HG03175 (cell line): Measurements from ENCODE around the gene CDK6.

ENCODE experiments used
- ATAC-seq: cut with Tn5 transposase; IDR thresholded peaks from one replicate; pipeline ENCODE4 v1.9.1; 2021; ENCODE audit warnings: mild to moderate bottlenecking, moderate library complexity; ENCODE audit not compliant: unreplicated experiment

CDK6 gene

DNA sequence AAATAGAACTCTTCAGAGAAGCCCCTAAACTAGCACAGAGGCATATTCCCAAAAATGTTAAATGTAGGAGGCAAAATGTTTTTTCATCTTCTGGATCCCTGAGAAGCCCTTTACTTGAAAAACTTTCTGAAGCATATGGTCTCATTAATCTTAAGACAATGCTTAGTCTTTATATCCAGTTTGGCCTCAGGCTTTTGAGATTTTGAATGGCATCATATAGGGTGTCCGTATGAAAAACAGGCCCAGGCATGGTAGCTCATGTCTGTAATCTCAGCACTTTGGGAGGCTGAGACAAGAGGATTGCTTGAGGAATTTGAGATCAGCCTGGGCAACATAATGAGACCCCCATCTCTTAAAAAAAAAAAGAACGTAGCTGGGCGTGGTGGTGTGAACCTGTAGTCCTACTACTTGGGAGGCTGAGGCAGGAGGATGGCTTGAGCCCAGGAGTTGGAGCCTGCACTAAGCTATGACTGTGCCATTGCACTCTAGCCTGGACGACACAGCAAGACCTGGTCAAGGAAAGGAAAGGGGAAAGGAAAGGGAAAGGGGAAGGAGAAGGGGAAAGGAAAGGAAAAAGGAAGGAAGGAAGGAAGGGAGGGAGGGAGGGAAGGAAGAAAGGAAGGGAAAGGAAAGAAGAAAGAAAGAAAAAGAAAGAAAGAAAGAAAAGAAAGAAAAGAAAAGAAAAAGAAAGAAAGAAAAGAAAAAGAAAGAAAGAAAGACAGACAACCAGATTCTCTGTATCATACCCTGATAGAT is 119.4 kb downstream of the CDK6 start:
- no peak for ATAC-seq

- ATAC-seq, result no peak
Measured at GRCh38 chr7:92715963-92716362, 120.4 kb downstream of the CDK6 start.

DNA sequence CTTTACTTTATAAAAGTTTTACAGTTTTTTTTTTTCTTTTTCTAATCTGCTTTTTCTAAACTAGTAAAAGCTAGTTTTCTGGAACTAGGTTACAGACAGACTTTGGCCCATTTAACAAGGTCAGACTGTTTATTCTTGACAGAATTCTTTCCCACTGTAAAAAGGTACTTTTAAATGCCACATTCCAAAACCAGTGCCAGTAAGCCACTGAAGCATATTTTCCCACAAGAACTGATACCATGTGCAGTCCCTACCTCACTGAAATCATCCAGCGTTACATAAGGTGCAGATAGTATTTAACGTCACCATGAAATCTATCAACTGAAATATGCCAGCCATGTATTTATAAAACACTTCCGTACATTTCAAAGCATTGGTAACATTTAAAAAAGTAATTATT is 121.6 kb downstream of the CDK6 start:
- no peak for ATAC-seq

GRCh38 chr7:92714280-92714679 is 122.1 kb downstream of the CDK6 start:
- no peak for ATAC-seq

GRCh38 chr7:92709912-92710311 is 126.5 kb downstream of the CDK6 start:
- no peak for ATAC-seq

DNA sequence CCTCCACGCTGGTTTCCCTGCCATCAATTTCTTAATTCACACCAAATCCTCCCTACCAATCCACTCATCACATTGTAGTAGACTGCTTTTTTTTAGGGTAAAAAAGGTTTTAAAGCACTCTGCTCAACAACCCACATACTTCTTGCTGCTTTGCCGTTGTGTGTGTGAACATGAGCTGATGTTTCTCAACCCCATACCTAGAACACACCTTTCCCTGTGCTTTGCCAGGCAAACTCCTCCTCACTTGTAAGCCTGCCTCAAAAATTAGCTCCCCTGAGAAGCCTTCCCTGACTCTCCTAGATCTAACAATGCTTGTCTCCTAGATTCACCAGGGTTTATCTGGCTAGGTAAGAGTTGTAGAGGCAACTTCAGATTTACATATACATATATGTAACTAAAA is 127.2 kb downstream of the CDK6 start:
- ATAC-seq, result no peak

GRCh38 chr7:92708111-92709042 is 128.0 kb downstream of the CDK6 start:
- ATAC-seq, result no peak

DNA sequence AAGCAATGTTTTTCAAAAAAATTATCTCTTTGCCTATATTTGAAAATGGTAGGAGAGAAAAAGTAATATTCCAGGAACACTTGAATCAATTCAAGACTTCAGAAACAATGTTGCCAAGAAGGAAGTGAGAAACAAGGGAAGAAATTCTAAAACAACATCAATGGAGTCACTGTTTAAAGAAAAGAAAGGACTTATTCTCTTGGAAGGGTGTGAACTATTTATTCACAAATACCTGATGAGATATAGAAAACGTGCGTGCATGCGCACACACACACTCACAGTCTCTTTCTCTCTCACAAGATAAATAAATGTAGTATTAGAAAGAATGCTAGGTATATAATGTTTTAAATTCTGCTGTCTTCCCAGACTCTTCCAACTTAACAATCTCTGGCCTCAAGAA is 128.9 kb downstream of the CDK6 start:
- no peak for ATAC-seq

DNA sequence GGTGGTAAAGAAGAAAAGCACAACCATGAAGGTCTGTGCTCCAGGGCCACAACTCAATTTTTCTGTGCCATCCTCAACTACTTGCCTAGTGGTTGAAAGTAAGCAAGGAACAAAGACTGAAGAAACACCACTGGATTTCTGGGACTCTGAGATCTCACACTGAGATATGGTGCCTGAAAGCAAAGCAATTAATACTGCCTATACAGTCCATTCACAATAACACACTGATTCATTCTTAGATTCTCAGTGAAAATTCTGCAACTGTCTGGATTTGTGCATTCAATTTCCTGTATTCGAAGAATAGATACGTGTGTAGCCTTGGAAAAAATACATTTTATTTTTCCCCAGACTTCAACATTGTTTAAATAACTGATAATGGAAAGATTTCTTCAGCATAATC is 129.8 kb downstream of the CDK6 start:
- ATAC-seq, result no peak

DNA sequence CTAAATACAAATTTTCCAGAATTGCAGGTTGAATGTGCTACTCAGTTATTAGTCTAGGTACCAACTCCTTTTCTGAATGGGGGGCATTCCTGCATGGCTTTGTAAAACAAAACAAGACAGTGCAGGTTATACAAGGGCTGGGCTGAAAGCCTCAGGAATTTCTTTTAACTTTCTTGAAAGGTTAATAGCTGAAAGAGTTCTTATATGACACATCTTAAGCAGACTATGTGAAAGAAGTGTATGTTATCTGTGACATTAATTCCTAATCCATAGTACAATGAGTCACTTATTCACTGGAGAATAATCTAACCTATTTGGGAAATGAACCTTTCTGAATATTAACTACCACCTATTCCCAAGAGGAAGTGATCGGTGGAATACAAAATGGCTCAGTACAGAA is 130.5 kb downstream of the CDK6 start:
- ATAC-seq, result no peak

- no peak for ATAC-seq
Measured at GRCh38 chr7:92704858-92705257, 131.5 kb downstream of the CDK6 start.

- no peak for ATAC-seq
Measured at GRCh38 chr7:92702535-92702934, 133.8 kb downstream of the CDK6 start.

GRCh38 chr7:92699966-92700514 is 136.3 kb downstream of the CDK6 start:
- ATAC-seq, result no peak

GRCh38 chr7:92699560-92699959 is 136.8 kb downstream of the CDK6 start:
- ATAC-seq, result no peak

DNA sequence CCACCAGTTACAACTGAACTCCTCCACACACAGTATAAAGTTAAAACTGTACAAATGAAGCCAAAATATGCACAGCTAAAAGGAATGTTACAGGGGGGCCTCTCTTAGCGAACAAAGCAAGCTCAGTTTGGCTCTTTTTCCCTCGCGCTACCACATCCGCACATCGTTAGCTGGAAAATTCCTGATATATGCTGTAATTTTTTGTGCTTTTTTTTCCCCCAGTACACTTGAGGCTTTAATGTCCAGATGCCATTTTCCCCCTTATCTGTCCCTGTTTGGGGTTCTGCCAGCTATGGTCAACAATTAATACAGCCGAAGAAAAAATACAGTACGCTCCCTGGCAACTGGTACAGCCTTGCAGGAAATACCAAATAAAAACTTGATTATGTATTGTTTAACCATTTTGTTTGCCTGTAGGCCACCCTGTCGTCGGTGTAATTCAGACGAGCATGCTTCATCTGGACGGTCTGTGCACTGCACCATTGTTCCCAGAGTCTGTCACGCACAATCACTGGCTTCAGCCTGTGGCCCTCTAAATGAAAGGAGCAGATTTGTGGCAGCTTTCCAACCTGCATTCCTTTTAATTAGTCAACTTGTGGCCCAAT is 138.0 kb downstream of the CDK6 start:
- ATAC-seq, result no peak

DNA sequence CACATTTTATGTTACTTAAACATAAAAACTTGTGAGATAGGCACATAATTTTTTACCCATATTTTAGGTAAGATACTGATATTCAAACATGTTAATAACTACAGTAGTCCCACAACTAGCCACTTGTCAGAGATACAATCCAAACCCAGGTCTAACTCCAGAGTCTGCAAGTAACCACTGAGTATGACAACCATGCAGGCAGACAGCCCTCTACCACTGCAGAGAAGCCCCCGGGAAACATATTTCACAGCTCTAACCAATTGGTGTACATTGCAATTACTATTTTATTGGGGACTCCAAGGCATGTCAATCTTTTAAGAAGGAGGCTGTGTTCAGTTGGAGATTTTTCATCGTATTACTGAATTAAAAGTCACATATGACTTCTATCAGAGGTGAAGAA is 139.0 kb downstream of the CDK6 start:
- ATAC-seq, result no peak

GRCh38 chr7:92697012-92697411 is 139.4 kb downstream of the CDK6 start:
- no peak for ATAC-seq

DNA sequence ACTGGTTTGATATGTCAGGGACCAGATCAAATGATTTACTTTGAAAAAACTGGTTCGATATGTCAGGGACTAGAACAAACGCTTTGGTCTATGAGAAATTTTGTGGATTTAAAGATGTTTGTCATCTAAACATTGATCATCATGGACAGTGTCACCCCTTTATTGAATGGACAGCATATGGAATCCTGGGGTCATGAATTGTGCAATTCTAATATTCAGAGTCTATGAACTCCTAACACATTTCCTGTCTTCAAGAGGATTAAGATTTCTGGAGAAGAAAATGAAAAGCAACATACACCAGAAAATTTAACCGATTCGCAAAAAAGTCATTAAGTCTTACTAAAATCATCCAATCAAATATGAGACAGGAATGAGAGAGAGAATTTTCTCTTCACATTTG is 139.8 kb downstream of the CDK6 start:
- ATAC-seq, result no peak

DNA sequence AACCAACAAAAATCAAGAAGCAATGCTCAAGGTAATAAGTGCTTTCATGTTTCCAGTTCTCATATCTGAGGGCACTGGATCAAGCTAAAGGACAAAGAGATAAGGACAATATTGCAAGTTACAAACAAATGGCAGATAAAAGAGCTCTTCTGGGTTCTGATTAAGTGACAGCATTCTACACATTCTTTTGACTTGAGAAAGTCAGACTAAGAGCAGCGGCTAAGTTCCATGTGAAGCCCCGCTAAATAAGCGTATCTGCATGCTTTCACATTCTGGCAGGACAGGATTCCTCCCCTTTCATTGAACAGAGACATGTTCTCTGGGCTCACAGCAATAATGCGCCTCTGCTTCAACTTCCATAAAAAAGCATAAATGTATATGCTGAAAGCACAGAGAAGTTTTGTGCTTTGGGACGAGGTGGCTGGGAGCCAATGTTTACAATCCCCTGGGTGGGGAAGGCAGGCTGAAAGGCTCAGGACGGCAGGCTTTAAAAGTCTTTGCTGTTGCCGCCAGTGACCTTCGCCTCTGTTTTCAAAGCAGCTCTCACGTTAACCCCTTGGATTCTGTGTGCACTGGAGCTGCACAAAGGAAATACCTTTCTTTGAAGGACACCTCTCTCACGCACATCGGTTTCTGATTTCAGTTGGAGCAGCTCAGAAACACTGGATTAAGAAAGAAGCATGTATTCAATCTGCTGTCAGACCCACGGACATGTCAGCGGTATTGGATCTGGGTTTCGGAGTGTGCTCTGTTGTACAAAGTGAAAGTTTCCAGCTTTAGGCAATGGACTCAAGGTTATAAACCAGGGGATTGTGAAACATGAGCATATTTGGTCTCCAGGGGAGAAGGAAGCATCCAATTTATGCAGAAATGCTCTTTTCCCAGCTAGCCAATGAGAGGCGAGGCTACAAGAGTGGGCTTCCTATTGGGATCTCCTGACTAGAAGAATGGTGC is 140.8 kb downstream of the CDK6 start:
- no peak for ATAC-seq

- ATAC-seq, result no peak
Measured at GRCh38 chr7:92694211-92694610, 142.2 kb downstream of the CDK6 start.
